ENCODE measurements around the gene REN.

The REN gene

GRCh38 chr1:204198348-204199340 lies 32.5 kb upstream of the REN start:
- peak; percentile 93 for DNase-seq (ENCODE audit: low spot score)
- CTCF ChIA-PET: interaction anchor here (0.6 to 3.9 kb wide), 20 partner anchors 8 to 895 kb away, joined by 3 to 62 read pairs (median 4); partner anchors contain the start of genes GOLT1A and REN
- no peak overlapping the region for H3K27ac ChIP-seq
- POLR2A ChIA-PET (ENCODE audit: low non-redundant PET): interaction anchor here (0.5 to 1.1 kb wide), 2 partner anchors 28 to 387 kb away, joined by 3 read pairs; no protein-coding TSS in a partner anchor
- no peak for TF ChIP-seq CTCF (conservative IDR thresholded peaks at IDR 0.05; ENCODE audit: low read depth)

GRCh38 chr1:204197068-204197467 lies 30.9 kb upstream of the REN start:
- TF ChIP-seq CTCF (conservative IDR thresholded peaks at IDR 0.05; ENCODE audit: low read depth): no peak
- CTCF ChIA-PET: interaction anchor here (1.0 to 3.9 kb wide), 2 partner anchors 10 to 34 kb away, joined by 3 to 33 read pairs; no protein-coding TSS in a partner anchor
- POLR2A ChIA-PET (ENCODE audit: low non-redundant PET): no interaction called here
- DNase-seq (ENCODE audit: low spot score): no peak
- no peak overlapping the region for H3K27ac ChIP-seq

- DNase-seq (ENCODE audit: low spot score): no peak
- CTCF ChIA-PET: interaction anchor here (0.6 to 3.9 kb wide), 4 partner anchors 11 to 352 kb away, joined by 3 to 33 read pairs (median 3); no protein-coding TSS in a partner anchor
- no peak within 1 kb of the TSS for H3K27ac ChIP-seq
- TF ChIP-seq CTCF (conservative IDR thresholded peaks at IDR 0.05; ENCODE audit: low read depth): no peak
- POLR2A ChIA-PET (ENCODE audit: low non-redundant PET): no interaction called here
These were observed 30.1 kb upstream of the REN start, which contains the start of gene KISS1 for GRCh38 chr1:204196068-204196795. KISS1 (minus strand) TSS chr1:204196491; CDS start chr1:204192876, 3,615 bp downstream.

- H3K27ac ChIP-seq: no peak overlapping the region
- no peak for DNase-seq (ENCODE audit: low spot score)
- TF ChIP-seq CTCF (conservative IDR thresholded peaks at IDR 0.05; ENCODE audit: low read depth): no peak
- ChIA-PET CTCF (interaction anchor here (0.6 to 2.1 kb wide), 3 partner anchors 13 to 39 kb away, joined by 4 to 9 read pairs (median 9); no protein-coding TSS in a partner anchor), POLR2A (ENCODE audit: low non-redundant PET) (no interaction called here)
These were observed 28.6 kb upstream of the REN start for GRCh38 chr1:204194771-204195170.

- no peak overlapping the region for H3K27ac ChIP-seq
- POLR2A ChIA-PET (ENCODE audit: low non-redundant PET): no interaction called here
- CTCF ChIA-PET: interaction anchor here (0.6 to 2.1 kb wide), 3 partner anchors 13 to 39 kb away, joined by 4 to 9 read pairs (median 9); no protein-coding TSS in a partner anchor
- DNase-seq (ENCODE audit: low spot score): no peak
- TF ChIP-seq CTCF (conservative IDR thresholded peaks at IDR 0.05; ENCODE audit: low read depth): no peak
These were observed 27.9 kb upstream of the REN start for GRCh38 chr1:204194080-204194479.

Data from RWPE1 (cell line).